Measurements from ENCODE around the gene PLCD4.

DNA sequence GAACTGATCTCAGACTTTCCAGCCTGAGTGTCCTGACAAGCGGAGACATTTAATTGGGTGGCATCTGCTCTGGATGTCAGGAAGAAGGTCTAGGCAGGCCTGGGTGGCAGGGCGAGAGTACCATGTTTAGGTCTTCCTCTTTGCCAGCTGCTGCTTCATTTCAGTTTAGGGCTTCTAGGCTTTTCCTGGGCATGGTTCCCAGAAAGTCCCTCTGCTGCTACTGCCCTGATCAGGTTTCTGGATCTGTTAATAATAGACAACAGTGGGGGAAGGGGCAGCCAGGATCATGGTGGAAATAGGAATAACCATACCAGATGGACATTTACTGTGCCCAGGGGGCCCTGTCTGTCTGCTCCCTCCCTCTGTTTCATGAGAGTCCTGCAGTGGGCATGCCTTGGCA lies 2.3 kb upstream of the PLCD4 start:
- TF ChIP-seq CTCF (IDR thresholded peaks at IDR 0.05; ENCODE audit: low read depth, low read length) (no peak), EZH2phosphoT487 (IDR thresholded peaks at IDR 0.05; ENCODE audit: low read depth) (no peak)

Measured in OCI-LY3 (cell line).